ENCODE data around the gene PARD6B. TPM values are rescaled to one million over a fixed set of nuclear protein-coding genes. Genes with fewer than 3 reads are reported as not detected.

The PARD6B gene
- total and polyA plus RNA-seq, 2 donors (not counting 3 experiments of a cell fraction or from before 2014, with no cell fraction given) = 0.03 TPM; not detected in 1

DNA sequence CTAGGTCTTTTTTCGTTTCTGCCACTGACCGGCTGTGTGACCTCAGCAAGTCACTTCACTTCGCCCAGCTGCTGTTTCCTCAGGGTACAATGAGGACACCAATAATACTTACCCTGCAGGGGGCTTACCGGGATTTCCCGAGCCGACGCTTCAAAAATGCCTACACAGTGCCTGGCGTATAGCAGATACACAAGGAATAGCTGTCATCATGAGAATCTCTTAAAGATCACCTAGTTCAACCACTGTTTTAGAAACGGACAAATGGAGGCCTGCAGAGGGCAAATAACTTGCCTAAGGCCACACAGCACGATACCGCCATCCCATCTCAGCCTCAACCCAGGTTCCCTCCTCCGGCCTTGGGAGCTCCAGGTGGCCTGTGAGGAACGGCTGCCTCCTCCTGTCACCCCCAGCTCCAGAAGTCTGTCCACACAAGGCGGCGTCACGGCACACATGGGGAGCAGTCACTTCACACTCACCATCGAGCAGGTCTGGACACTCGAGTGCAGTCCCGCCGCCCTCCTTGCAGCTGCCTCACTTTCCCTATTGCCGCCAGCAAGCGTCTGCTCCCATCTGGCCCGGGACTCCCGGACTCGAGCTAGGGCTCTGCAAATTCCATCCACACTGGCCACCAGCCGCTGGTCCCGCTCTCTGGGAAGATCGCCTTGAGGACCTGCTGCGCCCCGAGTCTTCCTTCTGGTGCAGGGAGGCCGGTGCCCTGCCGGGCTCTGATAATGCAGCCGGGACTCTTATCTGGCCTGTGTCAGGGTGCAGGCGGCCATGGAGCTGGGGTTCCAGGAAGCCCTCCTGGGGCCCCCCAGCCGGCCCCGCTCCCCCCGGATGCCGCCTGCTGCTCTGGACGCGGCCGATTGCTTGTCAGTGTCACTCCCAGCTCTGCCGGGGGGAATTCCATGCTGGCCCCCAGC lies 40.5 kb upstream of the PARD6B start, which contains the start of gene RIPOR3:
RIPOR3 (minus strand) TSS at position 893 of the 923 bp plus-strand sequence; CDS start at position 479, 414 bp downstream.
- POLR2A ChIA-PET = interaction anchor here (0.7 kb wide), 1 partner anchor 172 kb away, joined by 4 read pairs; no protein-coding TSS in a partner anchor
- no peak within 1 kb of the TSS for H2AFZ ChIP-seq (ENCODE audit: low read depth, low read length)
- no peaks in the 10 kb centered on the region for H3K36me3 ChIP-seq (ENCODE audit: control insufficient read depth in 2 of 2, extremely low read depth in 1 of 2, insufficient read depth in 2 of 2, low read length in 2 of 2)
- no peaks in the 10 kb centered on the region for H4K20me1 ChIP-seq (replicated peaks; ENCODE audit: control insufficient read depth, extremely low read depth, insufficient read depth, low read length)
- peaks cover 37 to 41% of the 10 kb centered on the region in 2 experiments for H3K27me3 ChIP-seq (ENCODE audit: control insufficient read depth in 2 of 2, insufficient read depth in 2 of 2, low read length in 2 of 2)
- no peaks in the 10 kb centered on the region for H3K9me1 ChIP-seq (replicated peaks; ENCODE audit: control insufficient read depth, extremely low read depth, insufficient read depth, low read length)
- intact Hi-C loops (cut with micrococcal nuclease) (no loop called here), dilution Hi-C loops (cut with MboI; ENCODE audit: extremely low pct_ligation_motif_present, low sequenced_read_pairs) (no loop called here)
- no TSS peak for BruUV-seq (replicated peaks)
- CTCF ChIA-PET = interaction anchor here (1.3 kb wide), 1 partner anchor 59 kb away, joined by 4 read pairs; no protein-coding TSS in a partner anchor
- H3K9ac ChIP-seq (replicated peaks; ENCODE audit: extremely low read depth, insufficient read depth, low read length) = no peak within 1 kb of the TSS
- TF ChIP-seq POLR2AphosphoS5 (IDR thresholded peaks at IDR 0.05; ENCODE audit: insufficient read depth, low read depth, low read length) (no peak), EZH2 (IDR thresholded peaks at IDR 0.05; ENCODE audit: borderline replicate concordance, low read depth, low read length, severe bottlenecking) (peak; percentile 76)
- DNase-seq (ENCODE audit: low read depth, low spot score) (no peak), FAIRE-seq (no peak)
- no peaks in the 10 kb centered on the region for H3K4me1 ChIP-seq (ENCODE audit: control insufficient read depth, extremely low read depth, insufficient read depth, low read length)
- no peaks in the 10 kb centered on the region for H3K79me2 ChIP-seq (ENCODE audit: control insufficient read depth, insufficient read depth, low read length)
- H3K4me2 ChIP-seq (ENCODE audit: insufficient read depth, low read length) = no peak within 1 kb of the TSS
- H3K27ac ChIP-seq (ENCODE audit: insufficient read depth, low read depth, low read length) = no peak within 1 kb of the TSS
- H3K9me3 ChIP-seq (replicated peaks; ENCODE audit: control insufficient read depth, insufficient read depth, low read length) = no peaks in the 10 kb centered on the region
- H3K4me3 ChIP-seq (replicated peaks in 1 of 3; ENCODE audit: insufficient read depth in 1 of 3, low read depth in 1 of 3, low read length in 3 of 3) = no peak within 1 kb of the TSS

DNA sequence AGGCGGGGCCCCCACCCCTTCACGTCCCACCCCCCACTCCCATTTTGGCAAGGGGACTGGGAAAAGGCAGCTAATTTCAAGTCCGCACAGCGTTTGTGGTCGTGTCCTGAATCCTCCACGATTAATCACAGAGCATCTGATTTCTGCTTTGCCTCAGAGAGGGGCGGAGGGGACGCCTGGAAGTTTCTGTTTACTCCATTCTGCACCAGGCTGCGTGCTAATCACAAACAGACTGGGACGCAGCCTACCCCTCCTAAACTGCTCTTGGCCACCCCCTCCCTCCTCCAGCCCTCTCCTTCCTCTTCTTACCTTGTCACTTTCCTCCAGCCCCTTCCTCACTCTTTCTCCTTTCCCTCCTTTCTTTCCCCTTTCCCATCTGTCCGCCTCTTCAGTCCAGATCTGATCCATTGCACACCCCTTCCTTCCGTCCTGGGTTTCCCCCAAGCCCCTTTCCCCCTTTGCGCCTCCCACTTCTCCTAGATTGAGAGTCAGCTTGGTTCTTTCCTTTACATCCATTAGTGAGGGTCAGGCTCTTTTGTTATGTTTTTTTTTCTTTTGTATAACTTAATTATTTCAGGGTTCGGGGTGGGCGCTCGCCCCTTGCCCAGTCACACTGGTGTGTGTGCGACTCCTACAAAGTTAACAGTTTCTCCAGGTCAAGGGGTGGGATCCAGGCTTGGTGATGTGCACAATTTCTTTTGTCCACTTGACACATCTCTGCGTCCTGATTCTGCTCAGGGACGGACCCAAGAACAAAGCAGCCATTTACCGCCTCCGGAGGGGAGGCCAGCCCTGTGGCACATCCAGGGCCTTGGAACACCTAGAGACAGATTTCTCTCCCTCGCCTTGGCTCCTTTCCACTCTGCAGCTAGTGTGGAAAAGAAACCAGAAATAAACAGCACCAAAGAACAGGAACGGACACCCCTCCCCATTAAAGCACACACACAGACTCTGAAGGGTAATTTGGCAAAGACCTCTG lies 39.5 kb upstream of the PARD6B start:
- Histone ChIP-seq H3K36me3 (ENCODE audit: control insufficient read depth in 2 of 2, extremely low read depth in 1 of 2, insufficient read depth in 2 of 2, low read length in 2 of 2) (no peaks in the 10 kb centered on the region), H4K20me1 (replicated peaks; ENCODE audit: control insufficient read depth, extremely low read depth, insufficient read depth, low read length) (no peaks in the 10 kb centered on the region), H3K4me1 (ENCODE audit: control insufficient read depth, extremely low read depth, insufficient read depth, low read length) (no peaks in the 10 kb centered on the region), H3K4me2 (ENCODE audit: insufficient read depth, low read length) (no peak overlapping the region), H3K9me3 (replicated peaks; ENCODE audit: control insufficient read depth, insufficient read depth, low read length) (no peaks in the 10 kb centered on the region), H3K27me3 (ENCODE audit: control insufficient read depth in 2 of 2, insufficient read depth in 2 of 2, low read length in 2 of 2) (peaks cover 37 to 41% of the 10 kb centered on the region in 2 experiments), H3K4me3 (replicated peaks in 1 of 3; ENCODE audit: insufficient read depth in 1 of 3, low read depth in 1 of 3, low read length in 3 of 3) (no peak overlapping the region), H3K79me2 (ENCODE audit: control insufficient read depth, insufficient read depth, low read length) (no peaks in the 10 kb centered on the region), H2AFZ (ENCODE audit: low read depth, low read length) (no peak overlapping the region), H3K9ac (replicated peaks; ENCODE audit: extremely low read depth, insufficient read depth, low read length) (no peak overlapping the region), H3K9me1 (replicated peaks; ENCODE audit: control insufficient read depth, extremely low read depth, insufficient read depth, low read length) (no peaks in the 10 kb centered on the region), H3K27ac (ENCODE audit: insufficient read depth, low read depth, low read length) (no peak overlapping the region)
- intact Hi-C loops (cut with micrococcal nuclease) = no loop called here
- FAIRE-seq (no peak), DNase-seq (ENCODE audit: low read depth, low spot score) (no peak)
- TF ChIP-seq EZH2 (IDR thresholded peaks at IDR 0.05; ENCODE audit: borderline replicate concordance, low read depth, low read length, severe bottlenecking) = peak; percentile 29
- TF ChIP-seq, protein P1, sequence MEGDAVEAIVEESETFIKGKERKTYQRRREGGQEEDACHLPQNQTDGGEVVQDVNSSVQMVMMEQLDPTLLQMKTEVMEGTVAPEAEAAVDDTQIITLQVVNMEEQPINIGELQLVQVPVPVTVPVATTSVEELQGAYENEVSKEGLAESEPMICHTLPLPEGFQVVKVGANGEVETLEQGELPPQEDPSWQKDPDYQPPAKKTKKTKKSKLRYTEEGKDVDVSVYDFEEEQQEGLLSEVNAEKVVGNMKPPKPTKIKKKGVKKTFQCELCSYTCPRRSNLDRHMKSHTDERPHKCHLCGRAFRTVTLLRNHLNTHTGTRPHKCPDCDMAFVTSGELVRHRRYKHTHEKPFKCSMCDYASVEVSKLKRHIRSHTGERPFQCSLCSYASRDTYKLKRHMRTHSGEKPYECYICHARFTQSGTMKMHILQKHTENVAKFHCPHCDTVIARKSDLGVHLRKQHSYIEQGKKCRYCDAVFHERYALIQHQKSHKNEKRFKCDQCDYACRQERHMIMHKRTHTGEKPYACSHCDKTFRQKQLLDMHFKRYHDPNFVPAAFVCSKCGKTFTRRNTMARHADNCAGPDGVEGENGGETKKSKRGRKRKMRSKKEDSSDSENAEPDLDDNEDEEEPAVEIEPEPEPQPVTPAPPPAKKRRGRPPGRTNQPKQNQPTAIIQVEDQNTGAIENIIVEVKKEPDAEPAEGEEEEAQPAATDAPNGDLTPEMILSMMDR (IDR thresholded peaks at IDR 0.05; ENCODE audit: extremely low read depth in 1 of 2, insufficient read depth in 1 of 2, low read depth in 1 of 2, low read length in 2 of 2) = no peak
- TF ChIP-seq GATA2 (IDR thresholded peaks at IDR 0.05; ENCODE audit: insufficient read depth, insufficient read length, low read depth, low read length) = no peak
- TF ChIP-seq JUN (IDR thresholded peaks at IDR 0.05; ENCODE audit: borderline replicate concordance, insufficient read depth, insufficient read length, low read depth) = no peak
- dilution Hi-C loops (cut with MboI; ENCODE audit: extremely low pct_ligation_motif_present, low sequenced_read_pairs) = no loop called here
- POLR2A ChIA-PET = interaction anchor here (0.7 kb wide), 1 partner anchor 171 kb away, joined by 4 read pairs; no protein-coding TSS in a partner anchor
- BruUV-seq (replicated peaks) = no TSS peak
- CTCF ChIA-PET = interaction anchor here (1.3 kb wide), 1 partner anchor 58 kb away, joined by 4 read pairs; no protein-coding TSS in a partner anchor

Measured in endothelial cell of umbilical vein (primary cell).